IPS-NIHi7 (cell line): ENCODE results near the gene ADD1.
"Not testable (repeated sequence)": the region's sequence is repeated elsewhere in the genome, so short reads cannot be mapped to it uniquely, and the experiment has no call there.

Source experiments
- DNase-seq: peaks from one replicate; pipeline ENCODE4 v3.0.0; 2012; ENCODE audit warnings: mixed read lengths; ENCODE audit errors: extremely low spot score

ADD1 gene

GRCh38 chr4:2944586-2945526, 101.2 kb downstream of the ADD1 start:
- DNase-seq = no peak

GRCh38 chr4:2945619-2946604, 102.3 kb downstream of the ADD1 start:
- DNase-seq = not testable (repeated sequence)

- DNase-seq = no peak
Observed at GRCh38 chr4:2946812-2947600, 103.4 kb downstream of the ADD1 start.

GRCh38 chr4:2947926-2948325, 104.3 kb downstream of the ADD1 start:
- DNase-seq = no peak

- peak; percentile 49 for DNase-seq
Observed at GRCh38 chr4:2948895-2949781, 105.5 kb downstream of the ADD1 start.

- no peak for DNase-seq
Observed at GRCh38 chr4:2949782-2950125, 106.1 kb downstream of the ADD1 start.

- no peak for DNase-seq
Observed at GRCh38 chr4:2950221-2950989, 106.8 kb downstream of the ADD1 start.

GRCh38 chr4:2953496-2953895, 109.9 kb downstream of the ADD1 start:
- no peak for DNase-seq

GRCh38 chr4:2954358-2955185, 110.9 kb downstream of the ADD1 start:
- peak; percentile 47 for DNase-seq

GRCh38 chr4:2955186-2956044, 111.8 kb downstream of the ADD1 start:
- DNase-seq = not testable (repeated sequence)

- DNase-seq = no peak
Observed at GRCh38 chr4:2958446-2958845, 114.8 kb downstream of the ADD1 start.

- not testable (repeated sequence) for DNase-seq
Observed at GRCh38 chr4:2960450-2960849, 116.8 kb downstream of the ADD1 start.

GRCh38 chr4:2961421-2961810, 117.8 kb downstream of the ADD1 start:
- no peak for DNase-seq

- DNase-seq = no peak
Observed at GRCh38 chr4:2961811-2962441, 118.3 kb downstream of the ADD1 start.

- peak; percentile 50 for DNase-seq
Observed at GRCh38 chr4:2962614-2963174, 119.0 kb downstream of the ADD1 start.

- DNase-seq = peak; percentile 98
Observed at GRCh38 chr4:2963175-2963965, 119.7 kb downstream of the ADD1 start, which contains the start of the genes GRK4 and NOP14. GRK4 (plus strand) TSS chr4:2963571; CDS start chr4:2964071, 500 bp downstream. NOP14 (minus strand) TSS chr4:2963406; CDS start chr4:2963319, 87 bp downstream.
